Neural cell (in vitro differentiated cells): Measurements from ENCODE around the gene ECHDC3. TPM values are rescaled to one million over a fixed set of nuclear protein-coding genes. Genes with fewer than 3 reads are reported as not detected.

Source experiments
- H2AFZ ChIP-seq: fragments of 200-600, 300-800 bp; sonication (generic), shearing (Covaris generic); 2 replicates; pipeline ENCODE4 v1.6.0; 2014; ENCODE audit warnings: low read depth, mild to moderate bottlenecking, antibody characterized with exemption, low read length, moderate library complexity
- H3F3A ChIP-seq: fragments of 200-600 bp; shearing (Covaris generic); 2 replicates; pipeline ENCODE4 v1.6.1; 2016; ENCODE audit warnings: mild to moderate bottlenecking, moderate library complexity, mixed read lengths, antibody characterized with exemption, low read length; ENCODE audit not compliant: insufficient read depth, poor library complexity, severe bottlenecking
- H3K27ac ChIP-seq: fragments of 200-600, 300-800 bp; sonication (generic), shearing (Covaris generic); 2 replicates; pipeline ENCODE4 v1.5.1; 2014; ENCODE audit warnings: mild to moderate bottlenecking, low read length, moderate library complexity
- H3K27me3 ChIP-seq: fragments of 300-800, 200-600 bp; sonication (generic), shearing (Covaris generic); 2 replicates; pipeline ENCODE4 v1.6.0; 2014; ENCODE audit warnings: mild to moderate bottlenecking, low read depth, low read length, moderate library complexity; ENCODE audit not compliant: insufficient read depth
- H3K36me3 ChIP-seq: fragments of 300-800, 200-600 bp; sonication (generic), shearing (Covaris generic); 2 replicates; pipeline ENCODE4 v1.5.1; 2014; ENCODE audit warnings: mild to moderate bottlenecking, antibody characterized with exemption, low read length, moderate library complexity; ENCODE audit not compliant: insufficient read depth
- H3K4me2 ChIP-seq: fragments of 300-800, 200-600 bp; sonication (generic), shearing (Covaris generic); 2 replicates; pipeline ENCODE4 v1.6.0; 2014; ENCODE audit warnings: mild to moderate bottlenecking, low read length
- H3K4me3 ChIP-seq: fragments of 300-800, 200-600 bp; sonication (generic), shearing (Covaris generic); 2 replicates; pipeline ENCODE4 v1.5.1; 2014; ENCODE audit warnings: mild to moderate bottlenecking, low read length, moderate library complexity
- H3K79me2 ChIP-seq: fragments of 200-600 bp; shearing (Covaris generic); replicated peaks from 2 replicates; pipeline ENCODE4 v1.6.0; 2014; ENCODE audit warnings: mild to moderate bottlenecking, low read length, moderate library complexity; ENCODE audit not compliant: insufficient read depth
- H3K9ac ChIP-seq: fragments of 300-800, 200-600 bp; sonication (generic), shearing (Covaris generic); 2 replicates; pipeline ENCODE4 v1.6.1; 2016; ENCODE audit warnings: mild to moderate bottlenecking, low read length, mixed read lengths
- H3K9me2 ChIP-seq: fragments of 200-600 bp; shearing (Covaris generic); 2 replicates; pipeline ENCODE4 v1.6.1; 2016; ENCODE audit warnings: mild to moderate bottlenecking, low read length, mixed read lengths; ENCODE audit not compliant: insufficient read depth
- H3K9me3 ChIP-seq: fragments of 200-600, 300-800 bp; sonication (generic), shearing (Covaris generic); 2 replicates; pipeline ENCODE4 v1.6.1; 2016; ENCODE audit warnings: mild to moderate bottlenecking, mixed run types, low read length, moderate library complexity, mixed read lengths
- H4K20me1 ChIP-seq: fragments of 200-600 bp; shearing (Covaris generic); 2 replicates; pipeline ENCODE4 v1.6.1; 2016; ENCODE audit warnings: mild to moderate bottlenecking, mixed run types; ENCODE audit not compliant: insufficient read depth
- EP300 ChIP-seq: fragments of 450-650 bp; conservative IDR thresholded peaks from 2 replicates; pipeline ENCODE4 v1.6.1; 2014; ENCODE audit warnings: antibody characterized with exemption, mild to moderate bottlenecking, moderate library complexity; ENCODE audit not compliant: poor library complexity, severe bottlenecking
- EZH2 ChIP-seq: fragments of 200-600, 300-800 bp; shearing (Covaris generic), sonication (generic); IDR thresholded peaks from 2 replicates; pipeline ENCODE4 v1.6.1; 2014; ENCODE audit warnings: antibody characterized with exemption, low read length, borderline replicate concordance, mild to moderate bottlenecking; ENCODE audit not compliant: insufficient read depth, poor library complexity, severe bottlenecking
- MXI1 ChIP-seq: fragments of 450-650 bp; conservative IDR thresholded peaks from 2 replicates; pipeline ENCODE4 v1.6.1; 2014; ENCODE audit warnings: antibody characterized with exemption, mild to moderate bottlenecking; ENCODE audit not compliant: poor library complexity, severe bottlenecking
- POLR2AphosphoS5 ChIP-seq: IDR thresholded peaks from 2 replicates; pipeline ENCODE4 v1.6.1; 2012
- RAD21 ChIP-seq: fragments of 450-650 bp; conservative IDR thresholded peaks from 2 replicates; pipeline ENCODE4 v1.6.1; 2014; ENCODE audit warnings: antibody characterized with exemption, mild to moderate bottlenecking, moderate library complexity
- SMC3 ChIP-seq: fragments of 450-650 bp; conservative IDR thresholded peaks from 2 replicates; pipeline ENCODE4 v1.6.1; 2014; ENCODE audit warnings: antibody characterized with exemption, mild to moderate bottlenecking, moderate library complexity; ENCODE audit not compliant: poor library complexity
- TAF1 ChIP-seq: IDR thresholded peaks from 2 replicates; pipeline ENCODE4 v1.6.1; 2012; ENCODE audit warnings: low read depth
- polyA plus RNA-seq: library from polyadenylated mRNA; depleted of rRNA; stranded (reverse); fragments of >200 nt; gene quantifications from 2 replicates; pipeline ENCODE4 v1.2.3, GENCODE V29; 2014
- TF ChIP-seq, protein P1 (sequence below): IDR thresholded peaks from 2 replicates; pipeline ENCODE4 v1.6.1; 2012; ENCODE audit warnings: borderline replicate concordance
- TF ChIP-seq, protein P2 (sequence below): fragments of 450-650 bp; IDR thresholded peaks from 2 replicates; pipeline ENCODE4 v1.5.1; 2014; ENCODE audit warnings: antibody characterized with exemption, mild to moderate bottlenecking, moderate library complexity; ENCODE audit not compliant: poor library complexity, severe bottlenecking

The ECHDC3 gene
- polyA plus RNA-seq, 1 donor from 2014 or later = not detected

DNA sequence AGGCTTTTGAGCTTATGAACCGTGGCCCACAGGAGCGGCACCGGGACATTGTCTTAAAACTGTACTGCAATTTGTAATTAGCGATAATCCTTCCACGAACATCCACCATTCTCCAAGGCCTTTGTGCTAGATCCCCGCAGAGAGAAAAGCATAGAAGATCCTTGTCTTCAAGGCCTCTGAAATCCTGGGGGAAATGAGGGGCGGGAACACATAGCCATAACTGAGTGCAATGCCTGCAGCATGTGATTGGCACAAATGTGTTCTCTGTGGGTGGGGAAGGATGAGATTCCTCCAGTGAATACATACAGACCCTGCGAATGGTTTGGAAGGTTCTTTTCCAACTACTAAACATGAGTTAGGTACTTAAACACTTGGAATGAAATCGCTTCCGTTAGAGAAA lies 55.1 kb downstream of the ECHDC3 start:
- Histone ChIP-seq H3K4me2 (no peak overlapping the region), H3K27me3 (no peaks in the 10 kb centered on the region), H3F3A (no peaks in the 10 kb centered on the region), H2AFZ (no peak overlapping the region), H3K27ac (no peak overlapping the region), H3K9ac (no peak overlapping the region), H3K9me3 (no peaks in the 10 kb centered on the region), H3K4me3 (no peak overlapping the region), H3K79me2 (no peaks in the 10 kb centered on the region), H3K9me2 (no peaks in the 10 kb centered on the region), H3K36me3 (no peaks in the 10 kb centered on the region), H4K20me1 (no peaks in the 10 kb centered on the region)
- TF ChIP-seq SMC3 (no peak), MXI1 (no peak), TAF1 (no peak), RAD21 (no peak), EZH2 (no peak)
- TF ChIP-seq, protein P1, sequence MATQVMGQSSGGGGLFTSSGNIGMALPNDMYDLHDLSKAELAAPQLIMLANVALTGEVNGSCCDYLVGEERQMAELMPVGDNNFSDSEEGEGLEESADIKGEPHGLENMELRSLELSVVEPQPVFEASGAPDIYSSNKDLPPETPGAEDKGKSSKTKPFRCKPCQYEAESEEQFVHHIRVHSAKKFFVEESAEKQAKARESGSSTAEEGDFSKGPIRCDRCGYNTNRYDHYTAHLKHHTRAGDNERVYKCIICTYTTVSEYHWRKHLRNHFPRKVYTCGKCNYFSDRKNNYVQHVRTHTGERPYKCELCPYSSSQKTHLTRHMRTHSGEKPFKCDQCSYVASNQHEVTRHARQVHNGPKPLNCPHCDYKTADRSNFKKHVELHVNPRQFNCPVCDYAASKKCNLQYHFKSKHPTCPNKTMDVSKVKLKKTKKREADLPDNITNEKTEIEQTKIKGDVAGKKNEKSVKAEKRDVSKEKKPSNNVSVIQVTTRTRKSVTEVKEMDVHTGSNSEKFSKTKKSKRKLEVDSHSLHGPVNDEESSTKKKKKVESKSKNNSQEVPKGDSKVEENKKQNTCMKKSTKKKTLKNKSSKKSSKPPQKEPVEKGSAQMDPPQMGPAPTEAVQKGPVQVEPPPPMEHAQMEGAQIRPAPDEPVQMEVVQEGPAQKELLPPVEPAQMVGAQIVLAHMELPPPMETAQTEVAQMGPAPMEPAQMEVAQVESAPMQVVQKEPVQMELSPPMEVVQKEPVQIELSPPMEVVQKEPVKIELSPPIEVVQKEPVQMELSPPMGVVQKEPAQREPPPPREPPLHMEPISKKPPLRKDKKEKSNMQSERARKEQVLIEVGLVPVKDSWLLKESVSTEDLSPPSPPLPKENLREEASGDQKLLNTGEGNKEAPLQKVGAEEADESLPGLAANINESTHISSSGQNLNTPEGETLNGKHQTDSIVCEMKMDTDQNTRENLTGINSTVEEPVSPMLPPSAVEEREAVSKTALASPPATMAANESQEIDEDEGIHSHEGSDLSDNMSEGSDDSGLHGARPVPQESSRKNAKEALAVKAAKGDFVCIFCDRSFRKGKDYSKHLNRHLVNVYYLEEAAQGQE = no peak

DNA sequence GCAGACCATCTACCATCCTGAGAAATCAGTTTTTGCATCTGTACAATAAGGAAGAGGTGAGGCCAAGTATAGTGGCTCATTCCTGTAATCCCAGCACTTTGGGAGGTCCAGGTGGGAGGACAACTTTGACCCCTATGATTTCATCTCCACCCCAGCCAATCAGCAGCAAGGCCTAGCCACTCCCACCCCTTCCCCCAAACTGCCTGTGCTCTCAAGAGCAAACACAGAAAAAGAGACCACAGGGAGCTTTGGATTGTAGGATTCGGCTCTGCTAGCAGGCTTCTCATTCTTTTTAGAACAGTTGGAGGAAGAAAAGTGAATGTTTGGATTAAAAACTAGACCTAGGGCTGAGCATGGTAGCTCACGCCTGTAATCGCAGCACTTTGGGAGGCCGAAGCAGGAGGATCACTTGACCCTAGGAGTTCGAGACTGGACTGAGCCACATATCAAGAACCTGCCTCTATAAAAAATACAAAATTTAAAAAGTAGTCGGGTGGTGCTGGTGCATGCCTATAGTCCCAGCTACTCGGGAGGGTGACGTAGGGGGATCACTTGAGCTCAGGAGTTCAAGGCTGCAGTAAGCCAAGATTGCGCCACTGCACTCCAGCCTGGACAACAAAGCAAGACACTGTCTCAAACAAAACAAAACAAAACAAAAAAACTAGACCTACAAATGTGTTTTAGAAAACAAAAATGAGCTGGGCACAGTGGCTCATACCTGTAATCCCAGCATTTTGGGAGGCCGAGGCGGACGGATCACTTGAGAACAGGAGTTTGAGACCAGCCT lies 55.9 kb downstream of the ECHDC3 start:
- Histone ChIP-seq H3K9me3 (no peaks in the 10 kb centered on the region), H3K4me3 (no peak overlapping the region), H3K9me2 (no peaks in the 10 kb centered on the region), H3K4me2 (no peak overlapping the region), H2AFZ (no peak overlapping the region), H3K36me3 (no peaks in the 10 kb centered on the region), H3K27me3 (no peaks in the 10 kb centered on the region), H3K79me2 (no peaks in the 10 kb centered on the region), H3F3A (no peaks in the 10 kb centered on the region), H3K9ac (no peak overlapping the region), H4K20me1 (no peaks in the 10 kb centered on the region), H3K27ac (no peak overlapping the region)
- TF ChIP-seq POLR2AphosphoS5 (no peak), RAD21 (no peak), MXI1 (no peak), EP300 (no peak)
- TF ChIP-seq, protein P2, sequence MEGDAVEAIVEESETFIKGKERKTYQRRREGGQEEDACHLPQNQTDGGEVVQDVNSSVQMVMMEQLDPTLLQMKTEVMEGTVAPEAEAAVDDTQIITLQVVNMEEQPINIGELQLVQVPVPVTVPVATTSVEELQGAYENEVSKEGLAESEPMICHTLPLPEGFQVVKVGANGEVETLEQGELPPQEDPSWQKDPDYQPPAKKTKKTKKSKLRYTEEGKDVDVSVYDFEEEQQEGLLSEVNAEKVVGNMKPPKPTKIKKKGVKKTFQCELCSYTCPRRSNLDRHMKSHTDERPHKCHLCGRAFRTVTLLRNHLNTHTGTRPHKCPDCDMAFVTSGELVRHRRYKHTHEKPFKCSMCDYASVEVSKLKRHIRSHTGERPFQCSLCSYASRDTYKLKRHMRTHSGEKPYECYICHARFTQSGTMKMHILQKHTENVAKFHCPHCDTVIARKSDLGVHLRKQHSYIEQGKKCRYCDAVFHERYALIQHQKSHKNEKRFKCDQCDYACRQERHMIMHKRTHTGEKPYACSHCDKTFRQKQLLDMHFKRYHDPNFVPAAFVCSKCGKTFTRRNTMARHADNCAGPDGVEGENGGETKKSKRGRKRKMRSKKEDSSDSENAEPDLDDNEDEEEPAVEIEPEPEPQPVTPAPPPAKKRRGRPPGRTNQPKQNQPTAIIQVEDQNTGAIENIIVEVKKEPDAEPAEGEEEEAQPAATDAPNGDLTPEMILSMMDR = no peak
- TF ChIP-seq, protein P1 = no peak
